T-helper 17 cell (primary cell): ENCODE measurements around the gene FAM83G. TPM values are rescaled to one million over a fixed set of nuclear protein-coding genes. Genes with fewer than 3 reads are reported as not detected.

Experiments
- ATAC-seq: fragments of 150-1000 bp; cut with Tn5 transposase; 2 replicates; pipeline ENCODE4 v1.10.0; 2021; ENCODE audit warnings: mild to moderate bottlenecking, moderate library complexity
- DNase-seq, 3 donors: peaks; one replicate each; pipeline versions ENCODE4 v3.0.0 to v3.0.0-alpha.2; 2020 to 2021
- H3K9me3 ChIP-seq: one replicate; pipeline ENCODE4 v1.7.0; 2013; ENCODE audit warnings: low read length, mild to moderate bottlenecking; ENCODE audit not compliant: control insufficient read depth, poor library complexity, severe bottlenecking
- H3K27ac Mint-ChIP-seq: one replicate; pipeline ENCODE4 v1.8.0; 2022; ENCODE audit warnings: mild to moderate bottlenecking, moderate library complexity, mixed read lengths
- H3K27me3 Mint-ChIP-seq: one replicate; pipeline ENCODE4 v1.8.0; 2022; ENCODE audit warnings: mixed read lengths
- H3K36me3 Mint-ChIP-seq: one replicate; pipeline ENCODE4 v1.8.0; 2022; ENCODE audit warnings: low read depth, mixed read lengths
- H3K4me1 Mint-ChIP-seq: one replicate; pipeline ENCODE4 v1.8.0; 2022; ENCODE audit warnings: mild to moderate bottlenecking, mixed read lengths
- H3K4me3 Mint-ChIP-seq: one replicate; pipeline ENCODE4 v1.8.0; 2022; ENCODE audit warnings: mild to moderate bottlenecking, moderate library complexity, mixed read lengths
- total RNA-seq, 4 donors: library from RNA in 2 of 4; stranded (reverse) in 2 of 4; gene quantifications; one replicate each; pipeline ENCODE4 v1.2.3 and lab custom pipeline; 2022 to 2026

Gene FAM83G
- total RNA-seq, 2 donors from 2014 or later, result 7.8 to 7.9 TPM

GRCh38 chr17:18997650-18998196 lies 6.8 kb downstream of the FAM83G start:
- no peak for ATAC-seq
- H3K9me3 ChIP-seq, result no peaks in the 10 kb centered on the region
- Mint-ChIP-seq H3K27ac (no peak overlapping the region), H3K27me3 (no peaks in the 10 kb centered on the region), H3K36me3 (peaks cover 7% of the 10 kb centered on the region), H3K4me1 (peaks cover 26% of the 10 kb centered on the region), H3K4me3 (no peak overlapping the region)
- DNase-seq, result no peak

GRCh38 chr17:18996458-18996857 lies 8.1 kb downstream of the FAM83G start:
- H3K4me3 Mint-ChIP-seq, result no peak overlapping the region
- ATAC-seq, result no peak
- peaks cover 18% of the 10 kb centered on the region for H3K4me1 Mint-ChIP-seq
- no peaks in the 10 kb centered on the region for H3K27me3 Mint-ChIP-seq
- no peak for DNase-seq
- peaks cover 4% of the 10 kb centered on the region for H3K36me3 Mint-ChIP-seq
- H3K9me3 ChIP-seq, result no peaks in the 10 kb centered on the region
- no peak overlapping the region for H3K27ac Mint-ChIP-seq

- no peaks in the 10 kb centered on the region for H3K27me3 Mint-ChIP-seq
- peaks cover 4% of the 10 kb centered on the region for H3K36me3 Mint-ChIP-seq
- ATAC-seq, result no peak
- H3K4me3 Mint-ChIP-seq, result no peak overlapping the region
- H3K4me1 Mint-ChIP-seq, result peaks cover 16% of the 10 kb centered on the region
- DNase-seq, result no peak
- H3K27ac Mint-ChIP-seq, result no peak overlapping the region
- no peaks in the 10 kb centered on the region for H3K9me3 ChIP-seq
Measured at GRCh38 chr17:18995220-18995619, 9.3 kb downstream of the FAM83G start.

- no peak overlapping the region for H3K4me3 Mint-ChIP-seq
- ATAC-seq, result no peak
- no peak overlapping the region for H3K27ac Mint-ChIP-seq
- H3K4me1 Mint-ChIP-seq, result peaks cover 16% of the 10 kb centered on the region
- H3K9me3 ChIP-seq, result no peaks in the 10 kb centered on the region
- H3K36me3 Mint-ChIP-seq, result peaks cover 4% of the 10 kb centered on the region
- H3K27me3 Mint-ChIP-seq, result no peaks in the 10 kb centered on the region
- DNase-seq, result no peak
Measured at GRCh38 chr17:18994631-18995030, 9.9 kb downstream of the FAM83G start.

GRCh38 chr17:18993905-18994526 lies 10.5 kb downstream of the FAM83G start:
- no peaks in the 10 kb centered on the region for H3K9me3 ChIP-seq
- Mint-ChIP-seq H3K27me3 (no peaks in the 10 kb centered on the region), H3K27ac (no peak overlapping the region), H3K36me3 (peaks cover 4% of the 10 kb centered on the region), H3K4me1 (peaks cover 16% of the 10 kb centered on the region), H3K4me3 (peak overlapping the region; percentile 39)
- DNase-seq (no peak), ATAC-seq (no peak)

- Mint-ChIP-seq H3K4me1 (peaks cover 17% of the 10 kb centered on the region), H3K27me3 (no peaks in the 10 kb centered on the region), H3K27ac (no peak overlapping the region), H3K36me3 (peaks cover 4% of the 10 kb centered on the region), H3K4me3 (peak overlapping the region; percentile 60)
- ATAC-seq, result peak; percentile 84
- DNase-seq, result peak in 1 of 3 donors; percentile 12
- no peaks in the 10 kb centered on the region for H3K9me3 ChIP-seq
Measured at GRCh38 chr17:18992454-18993130, 12.0 kb downstream of the FAM83G start.

GRCh38 chr17:18991531-18992315 lies 12.8 kb downstream of the FAM83G start:
- no peak for ATAC-seq
- Mint-ChIP-seq H3K36me3 (peaks cover 4% of the 10 kb centered on the region), H3K4me3 (no peak overlapping the region), H3K4me1 (peaks cover 18% of the 10 kb centered on the region), H3K27ac (no peak overlapping the region), H3K27me3 (no peaks in the 10 kb centered on the region)
- no peaks in the 10 kb centered on the region for H3K9me3 ChIP-seq
- no peak for DNase-seq

- Mint-ChIP-seq H3K4me3 (no peak overlapping the region), H3K36me3 (peaks cover 2% of the 10 kb centered on the region), H3K27ac (no peak overlapping the region), H3K27me3 (no peaks in the 10 kb centered on the region), H3K4me1 (peaks cover 18% of the 10 kb centered on the region)
- DNase-seq (no peak), ATAC-seq (no peak)
- no peaks in the 10 kb centered on the region for H3K9me3 ChIP-seq
Measured at GRCh38 chr17:18990331-18990730, 14.2 kb downstream of the FAM83G start.

- H3K36me3 Mint-ChIP-seq, result no peaks in the 10 kb centered on the region
- peaks cover 14% of the 10 kb centered on the region for H3K4me1 Mint-ChIP-seq
- no peak for DNase-seq
- no peak for ATAC-seq
- H3K9me3 ChIP-seq, result no peaks in the 10 kb centered on the region
- no peak overlapping the region for H3K4me3 Mint-ChIP-seq
- no peaks in the 10 kb centered on the region for H3K27me3 Mint-ChIP-seq
- no peak overlapping the region for H3K27ac Mint-ChIP-seq
Measured at GRCh38 chr17:18988546-18989173, 15.9 kb downstream of the FAM83G start.

- Mint-ChIP-seq H3K36me3 (no peaks in the 10 kb centered on the region), H3K27ac (no peak overlapping the region), H3K4me3 (no peak overlapping the region), H3K4me1 (peaks cover 7% of the 10 kb centered on the region), H3K27me3 (no peaks in the 10 kb centered on the region)
- no peaks in the 10 kb centered on the region for H3K9me3 ChIP-seq
- ATAC-seq (no peak), DNase-seq (no peak)
Measured at GRCh38 chr17:18987862-18988545, 16.6 kb downstream of the FAM83G start.

GRCh38 chr17:18987230-18987610 lies 17.3 kb downstream of the FAM83G start:
- Mint-ChIP-seq H3K27ac (no peak overlapping the region), H3K27me3 (no peaks in the 10 kb centered on the region), H3K4me1 (peaks cover 3% of the 10 kb centered on the region), H3K36me3 (no peaks in the 10 kb centered on the region), H3K4me3 (no peak overlapping the region)
- ATAC-seq, result no peak
- no peaks in the 10 kb centered on the region for H3K9me3 ChIP-seq
- no peak for DNase-seq

- ATAC-seq, result no peak
- H3K4me3 Mint-ChIP-seq, result no peak overlapping the region
- H3K27ac Mint-ChIP-seq, result no peak overlapping the region
- H3K4me1 Mint-ChIP-seq, result peaks cover 3% of the 10 kb centered on the region
- no peak for DNase-seq
- no peaks in the 10 kb centered on the region for H3K27me3 Mint-ChIP-seq
- no peaks in the 10 kb centered on the region for H3K36me3 Mint-ChIP-seq
- H3K9me3 ChIP-seq, result no peaks in the 10 kb centered on the region
Measured at GRCh38 chr17:18986541-18987229, 17.9 kb downstream of the FAM83G start.
